A172 (cell line): Measurements from ENCODE around the gene EIF3L. TPM values are rescaled to one million over a fixed set of nuclear protein-coding genes. Genes with fewer than 3 reads are reported as not detected.

Source experiments
- DNase-seq: peaks from one replicate; pipeline ENCODE4 v3.0.0-alpha.2; 2015; ENCODE audit warnings: low spot score
- total RNA-seq: library from RNA; depleted of rRNA; stranded (reverse); fragments of >200 nt; shearing (Covaris generic); gene quantifications from 2 replicates; pipeline ENCODE4 v1.2.3, GENCODE V29; 2014

Gene EIF3L
- total RNA-seq, 1 experiment from 2014 or later = 170 TPM

DNA sequence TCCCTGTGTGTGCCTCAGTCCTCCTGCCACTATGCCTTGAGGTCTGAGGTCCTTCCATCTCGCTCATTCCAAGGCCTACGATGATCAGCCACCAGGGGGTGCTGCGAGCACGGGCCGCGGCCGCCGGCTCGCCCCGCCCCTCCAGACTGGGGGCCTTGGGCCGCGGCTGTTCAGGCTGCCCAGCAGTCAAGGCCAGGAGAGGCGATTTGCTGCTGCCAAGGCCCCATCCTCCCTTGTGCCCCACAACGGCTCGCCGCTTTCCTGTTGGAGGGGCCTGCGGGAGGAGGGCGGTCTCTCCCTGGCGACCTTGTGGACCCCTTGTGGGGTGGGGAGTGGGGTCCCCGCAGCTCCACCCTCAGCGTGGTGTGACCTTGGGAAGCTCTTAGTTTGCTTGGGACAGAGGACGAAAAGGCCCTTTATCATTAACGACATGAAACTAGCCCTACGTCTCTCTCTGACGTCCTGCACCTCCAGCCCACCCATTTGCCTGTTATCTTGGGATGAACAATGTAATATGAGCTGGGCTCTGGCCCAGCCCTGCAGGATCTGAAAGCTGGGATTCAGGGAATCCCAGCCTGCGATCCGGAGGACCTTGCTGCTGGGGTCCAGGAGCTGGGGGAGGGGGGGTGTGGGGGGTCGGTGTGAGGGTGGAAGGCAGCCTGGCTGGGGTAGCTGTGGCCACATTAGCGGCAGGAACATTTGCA lies 31.4 kb upstream of the EIF3L start:
- DNase-seq = peak; percentile 48

GRCh38 chr22:37818409-37819104 lies 30.7 kb upstream of the EIF3L start:
- DNase-seq = no peak

GRCh38 chr22:37819105-37819433 lies 30.1 kb upstream of the EIF3L start:
- no peak for DNase-seq

DNA sequence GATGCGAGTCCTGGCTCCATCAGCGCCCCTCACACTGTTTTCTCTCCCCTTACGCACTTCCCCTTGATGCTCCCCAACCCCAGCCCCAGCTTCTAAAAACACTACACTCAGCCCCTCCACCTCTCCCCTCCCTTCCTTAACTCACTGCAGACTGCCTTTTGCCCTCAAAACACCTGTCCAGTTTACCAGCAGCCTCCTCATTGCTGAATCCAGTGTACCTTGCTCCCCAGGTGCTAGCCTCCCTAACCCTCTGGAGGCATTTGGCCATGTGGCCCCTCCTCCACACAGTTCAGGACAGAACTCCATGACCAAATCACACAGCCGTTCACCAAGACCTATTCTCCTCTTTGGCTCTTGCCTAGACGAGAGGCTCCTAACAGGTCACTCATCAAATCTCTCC lies 28.9 kb upstream of the EIF3L start:
- no peak for DNase-seq

DNA sequence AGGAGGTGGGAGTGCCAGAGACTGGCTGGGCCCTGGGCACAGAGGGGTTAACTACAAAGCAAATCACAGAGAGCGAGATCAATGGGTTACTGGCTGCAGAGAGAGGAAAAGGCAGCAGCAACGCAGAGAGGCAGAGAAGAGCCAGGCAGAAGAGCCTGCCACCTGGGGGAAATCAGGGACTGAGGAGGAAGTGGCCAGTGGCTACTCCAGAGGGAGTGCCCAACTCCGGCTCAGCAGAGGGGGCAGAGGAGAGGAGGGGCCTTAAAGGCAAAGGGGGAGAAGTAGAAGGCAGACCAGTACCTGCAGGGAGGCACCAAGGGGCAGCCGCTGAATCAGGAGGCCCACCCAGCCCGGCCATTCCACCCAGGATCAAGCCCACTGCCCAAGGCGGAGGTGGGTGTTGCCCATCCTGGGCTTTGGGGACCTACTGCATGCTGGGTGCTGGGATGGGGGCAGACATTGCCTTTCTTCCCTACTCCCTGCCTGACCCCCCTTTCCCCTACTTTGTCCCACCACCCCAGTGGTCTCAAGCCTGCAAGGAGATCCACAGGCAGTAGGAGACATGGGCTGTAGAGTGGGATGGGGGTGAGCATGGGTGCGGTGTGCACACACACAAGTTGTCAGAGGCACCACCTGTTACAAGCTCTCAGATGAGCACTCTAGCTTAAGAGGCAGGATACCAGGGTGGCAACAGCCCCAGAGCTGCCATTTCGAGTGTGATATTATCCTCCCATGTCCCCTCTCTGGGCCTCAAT lies 27.0 kb upstream of the EIF3L start:
- no peak for DNase-seq

- no peak for DNase-seq
Observed at GRCh38 chr22:37823134-37823985, 25.9 kb upstream of the EIF3L start, which contains the start of gene GALR3. Gene GALR3 (plus strand): TSS chr22:37823382. CDS start chr22:37823407, 25 bp downstream.

- DNase-seq = no peak
Observed at GRCh38 chr22:37824674-37825641, 24.3 kb upstream of the EIF3L start.

GRCh38 chr22:37827056-37827455 lies 22.2 kb upstream of the EIF3L start:
- no peak for DNase-seq

DNA sequence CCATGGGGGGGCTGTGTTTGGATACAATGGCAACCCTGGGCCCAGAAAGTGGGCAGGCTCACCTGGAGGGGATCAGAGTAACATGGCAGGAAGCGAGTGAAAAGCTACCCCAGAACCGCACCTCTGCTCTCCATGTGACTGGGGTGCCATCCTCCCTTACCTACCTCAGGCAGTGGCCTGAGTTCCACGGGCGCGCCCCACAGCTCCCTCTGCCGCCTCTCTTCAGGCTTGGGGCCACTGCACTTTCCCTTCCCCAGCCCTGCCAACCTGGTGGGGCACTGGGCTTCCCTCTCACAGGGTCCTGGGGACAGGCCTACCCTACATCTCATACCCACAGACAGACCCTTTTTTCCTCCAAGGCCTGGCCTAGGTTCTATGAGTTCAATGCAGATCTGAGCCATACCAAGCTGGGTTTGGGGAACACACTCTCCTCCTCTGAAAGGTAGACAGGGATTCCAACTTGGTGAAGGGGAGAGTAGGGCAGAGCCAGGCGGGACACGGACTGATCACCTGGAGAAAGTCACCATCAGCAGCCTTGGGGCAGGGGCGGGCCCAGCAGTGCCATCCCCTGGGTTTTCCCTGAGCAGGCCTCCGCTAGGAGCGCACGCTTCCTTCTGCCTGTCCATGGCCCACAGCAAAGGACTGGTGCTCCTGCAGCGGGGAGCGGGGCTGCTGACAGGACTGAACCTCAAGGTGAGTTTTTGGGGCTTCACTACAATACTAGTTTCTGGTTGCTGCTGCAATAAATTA lies 19.0 kb upstream of the EIF3L start:
- no peak for DNase-seq

DNA sequence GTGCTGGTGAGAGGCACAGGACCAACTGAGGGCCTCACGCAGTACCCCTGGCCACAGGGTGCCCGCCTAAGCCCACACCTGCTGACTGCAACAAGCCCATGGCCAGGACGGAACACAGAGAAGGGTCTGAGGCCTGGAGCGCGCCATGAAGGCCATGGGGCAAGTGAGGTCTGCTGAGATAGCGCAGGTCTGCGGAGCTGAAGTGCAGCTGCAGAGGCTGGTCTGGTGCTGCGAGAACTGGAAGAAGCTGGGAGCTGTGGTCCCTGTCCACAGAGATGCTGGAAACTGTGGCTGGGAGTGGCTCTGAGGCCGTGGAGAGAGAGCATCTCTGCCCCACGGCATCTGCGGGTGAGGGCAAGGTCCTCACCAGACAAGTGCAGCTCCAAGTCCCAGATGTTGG lies 17.7 kb upstream of the EIF3L start:
- no peak for DNase-seq

GRCh38 chr22:37832022-37832857 lies 17.0 kb upstream of the EIF3L start:
- DNase-seq = no peak

DNA sequence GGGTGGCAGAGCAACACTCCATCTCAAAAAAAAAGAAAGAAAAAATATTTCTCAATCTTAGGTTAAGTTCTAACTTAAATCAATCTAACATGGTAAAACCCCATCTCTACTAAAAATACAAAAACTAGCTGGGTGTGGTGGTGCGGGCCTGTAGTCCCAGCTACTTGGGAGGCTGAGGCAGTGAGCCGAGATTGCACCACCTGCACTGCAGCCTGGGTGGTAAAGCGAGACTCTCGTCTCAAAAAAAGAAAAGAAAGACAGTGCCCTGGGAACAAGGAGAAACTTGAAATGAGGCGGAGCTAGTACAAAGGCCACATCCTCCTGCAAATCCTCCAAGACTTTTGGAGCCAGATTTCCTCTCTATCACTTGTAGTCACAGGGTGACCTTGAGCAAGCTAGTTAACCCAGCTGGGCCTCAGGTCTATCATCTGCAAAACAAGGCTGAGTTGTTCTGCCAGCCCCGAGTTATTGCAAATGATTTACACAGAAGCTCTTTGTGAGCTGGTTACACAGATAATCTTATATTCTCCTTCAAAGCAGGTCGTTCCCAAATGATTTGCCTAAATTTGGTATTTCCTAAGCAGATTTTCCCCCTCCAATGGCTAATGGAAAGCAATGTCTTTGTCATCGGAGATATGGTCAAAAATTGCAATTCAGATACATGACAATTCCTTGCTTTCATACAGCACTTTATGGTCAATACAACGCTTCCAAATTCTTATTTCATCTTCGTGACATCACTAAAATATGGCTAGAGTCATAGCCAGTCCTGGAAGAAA lies 7.0 kb upstream of the EIF3L start:
- no peak for DNase-seq

DNA sequence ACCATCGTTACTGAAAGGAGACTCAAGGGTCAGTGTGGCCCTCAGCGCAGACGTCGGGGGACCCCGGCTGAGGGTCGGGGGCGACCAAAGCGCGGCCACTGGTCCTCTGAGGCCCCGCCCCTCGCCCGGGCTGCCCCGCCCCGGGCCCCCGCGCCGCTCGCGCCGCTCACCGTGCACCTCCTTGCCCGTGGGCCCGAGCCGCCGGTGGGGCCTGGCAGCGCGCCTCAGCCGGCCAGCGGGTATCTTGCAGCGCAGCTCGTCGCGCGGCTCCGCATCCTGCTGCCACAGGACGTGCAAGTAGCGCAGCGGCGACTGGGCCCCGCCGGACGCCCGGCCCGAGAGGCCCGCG lies 5.5 kb upstream of the EIF3L start:
- no peak for DNase-seq

- no peak for DNase-seq
Observed at GRCh38 chr22:37844904-37845329, 4.3 kb upstream of the EIF3L start.

DNA sequence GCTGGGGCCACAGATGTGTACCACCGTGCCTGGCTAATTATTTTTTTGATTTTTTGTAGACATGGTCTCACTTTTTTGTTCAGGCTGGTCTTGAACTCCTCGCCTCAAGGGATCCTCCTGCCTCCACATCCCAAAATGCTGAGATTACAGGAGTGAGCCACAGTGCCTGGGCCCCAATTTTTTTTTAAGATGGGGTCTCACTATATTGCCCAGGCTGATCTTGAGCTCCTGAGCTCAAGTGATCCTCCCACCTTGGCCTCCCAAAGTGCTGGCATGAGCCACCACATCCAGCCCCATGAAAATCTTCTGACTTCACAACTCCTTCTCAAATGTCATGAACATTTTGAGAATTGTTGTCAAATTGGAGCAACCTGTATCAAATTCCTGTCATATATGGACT lies 2.8 kb upstream of the EIF3L start:
- no peak for DNase-seq

DNA sequence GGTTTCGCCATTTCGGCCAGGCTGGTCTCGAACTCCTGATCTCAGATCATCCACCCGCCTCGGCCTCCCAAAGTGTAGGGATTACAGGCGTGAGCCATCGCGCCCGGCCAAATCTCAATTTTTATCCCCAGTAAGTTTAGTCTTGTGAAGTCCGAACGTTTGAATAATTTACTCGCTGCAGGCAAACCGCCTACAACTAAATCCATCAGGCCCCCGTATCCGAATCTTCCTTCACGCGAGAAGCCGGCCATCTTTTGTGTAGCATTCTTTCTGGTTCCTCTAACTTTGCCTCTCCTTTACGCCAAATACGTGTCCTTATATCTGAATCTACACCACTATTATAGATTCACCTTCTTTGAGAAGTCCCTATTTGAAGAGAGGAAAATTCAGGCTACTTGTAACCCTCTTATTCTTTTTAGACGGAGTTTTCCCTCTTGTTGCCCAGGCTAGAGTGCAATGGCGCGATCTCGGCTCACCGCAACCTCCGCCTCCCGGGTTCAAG lies 581 bp upstream of the EIF3L start:
- no peak for DNase-seq

GRCh38 chr22:37850801-37851200 lies 1.6 kb downstream of the EIF3L start:
- no peak for DNase-seq

GRCh38 chr22:37852418-37852817 lies 3.2 kb downstream of the EIF3L start:
- DNase-seq = no peak
